GM23248 (cell line): ENCODE results near the gene CCDC85C.

ENCODE experiments used
- EZH2 ChIP-seq: fragments of 200-600 bp; sonication (generic); IDR thresholded peaks from 2 replicates; pipeline ENCODE4 v1.6.1; 2018; ENCODE audit warnings: antibody characterized with exemption, mild to moderate bottlenecking; ENCODE audit not compliant: insufficient read depth, poor library complexity, severe bottlenecking
- EZH2phosphoT487 ChIP-seq: fragments of 200-600 bp; sonication (generic); IDR thresholded peaks from 2 replicates; pipeline ENCODE4 v1.6.1; 2018; ENCODE audit warnings: antibody characterized with exemption, moderate library complexity, mild to moderate bottlenecking, low read depth; ENCODE audit not compliant: insufficient read depth

GRCh38 chr14:99507860-99508640, 96.0 kb downstream of the CCDC85C start:
- TF ChIP-seq EZH2phosphoT487 (no peak), EZH2 (no peak)
